G401.6 (cell line): ENCODE data around the gene SPTBN5.

Experiments
- FAIRE-seq: peaks from 2 replicates; lab custom pipeline; 2012; peaks lifted over from hg19 to GRCh38; lab: Jason Lieb, UNC

Gene SPTBN5

DNA sequence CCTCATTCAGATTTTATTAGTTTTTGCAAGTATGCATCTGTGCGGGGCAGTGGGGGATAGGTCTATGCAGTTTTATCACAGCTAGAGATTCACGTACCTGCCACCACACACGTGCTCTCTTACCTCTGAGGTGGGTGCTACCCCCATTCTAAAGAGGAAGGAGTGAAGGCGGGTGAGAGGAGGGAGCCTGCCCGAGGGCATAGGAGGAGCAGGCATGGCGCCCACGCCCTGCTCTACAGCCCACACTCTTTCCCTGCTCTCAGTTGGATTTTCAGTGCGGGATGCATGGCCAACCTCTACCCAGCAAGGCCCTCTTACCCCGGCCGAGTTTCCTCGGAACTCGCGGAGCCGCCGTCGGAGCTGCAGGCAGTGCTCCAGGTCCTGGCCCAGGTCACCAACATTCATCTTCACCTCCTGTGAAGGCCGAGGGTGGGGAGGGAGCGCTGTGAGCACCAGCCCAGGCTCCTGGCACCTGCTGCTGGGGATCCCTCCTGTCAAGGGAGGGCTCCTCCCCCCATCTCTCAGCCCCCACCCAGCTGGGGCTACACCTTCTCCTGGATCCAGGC is 28.3 kb downstream of the SPTBN5 start:
- no peak for FAIRE-seq

DNA sequence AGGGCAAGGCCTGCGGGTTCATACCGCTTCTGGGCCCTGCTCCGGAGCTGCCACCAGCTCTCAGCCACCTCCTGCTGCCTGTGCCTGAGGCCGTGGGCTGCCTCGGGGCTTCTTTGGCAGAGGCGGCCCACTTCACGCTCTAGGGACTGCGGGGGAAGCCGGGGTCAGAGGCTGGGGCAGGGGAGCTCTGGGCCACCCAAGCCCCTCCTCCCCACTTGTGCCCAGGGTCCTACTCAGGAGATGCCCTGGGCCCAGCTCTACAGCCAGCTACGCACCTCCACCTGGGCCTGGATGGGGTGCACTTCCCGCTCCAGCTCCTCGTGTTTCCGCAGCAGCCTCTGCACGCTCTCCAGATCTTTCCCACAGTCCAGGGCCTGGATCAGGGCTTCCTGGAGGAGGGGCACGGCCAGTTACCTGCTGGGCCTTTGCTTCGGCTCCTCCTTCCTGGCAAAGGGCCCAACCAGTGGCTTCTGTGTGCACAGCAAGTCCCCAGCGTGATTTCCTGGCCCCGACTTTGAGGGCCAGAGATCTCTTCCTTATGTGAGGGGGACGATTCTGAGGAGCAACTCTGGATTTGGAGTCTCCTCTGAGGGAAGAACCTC is 31.2 kb downstream of the SPTBN5 start:
- no peak for FAIRE-seq

DNA sequence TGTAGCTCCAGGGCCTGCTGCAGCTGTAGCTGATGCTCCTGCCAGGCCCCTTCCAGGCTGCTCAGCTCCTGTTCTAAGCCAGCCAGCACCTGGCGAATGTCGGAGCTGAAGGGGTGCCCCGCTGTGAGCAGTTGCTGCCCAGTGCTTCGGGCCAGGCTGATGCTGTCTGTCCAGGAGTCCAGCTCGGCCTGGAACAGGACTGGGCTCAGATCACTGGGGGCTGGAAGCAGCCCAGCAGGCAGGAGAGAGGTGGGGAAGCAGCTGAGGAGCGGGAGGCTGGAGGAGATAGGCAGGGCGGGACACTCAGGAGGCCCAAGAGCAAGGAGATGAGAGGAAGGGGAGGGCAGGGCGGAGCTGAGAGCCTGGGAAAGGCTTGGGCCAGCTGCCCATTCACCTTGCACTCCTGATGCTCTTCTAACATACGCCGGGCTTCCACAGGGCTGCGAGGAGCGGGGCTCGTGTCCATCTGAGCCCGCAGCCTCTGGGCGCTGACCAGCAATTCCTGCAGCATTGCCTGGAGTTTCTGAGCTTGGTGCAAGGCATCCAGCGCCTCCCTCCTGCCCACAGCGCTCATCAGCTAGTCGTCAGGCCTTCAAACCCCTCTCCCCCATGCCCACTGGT is 32.0 kb downstream of the SPTBN5 start:
- no peak for FAIRE-seq

DNA sequence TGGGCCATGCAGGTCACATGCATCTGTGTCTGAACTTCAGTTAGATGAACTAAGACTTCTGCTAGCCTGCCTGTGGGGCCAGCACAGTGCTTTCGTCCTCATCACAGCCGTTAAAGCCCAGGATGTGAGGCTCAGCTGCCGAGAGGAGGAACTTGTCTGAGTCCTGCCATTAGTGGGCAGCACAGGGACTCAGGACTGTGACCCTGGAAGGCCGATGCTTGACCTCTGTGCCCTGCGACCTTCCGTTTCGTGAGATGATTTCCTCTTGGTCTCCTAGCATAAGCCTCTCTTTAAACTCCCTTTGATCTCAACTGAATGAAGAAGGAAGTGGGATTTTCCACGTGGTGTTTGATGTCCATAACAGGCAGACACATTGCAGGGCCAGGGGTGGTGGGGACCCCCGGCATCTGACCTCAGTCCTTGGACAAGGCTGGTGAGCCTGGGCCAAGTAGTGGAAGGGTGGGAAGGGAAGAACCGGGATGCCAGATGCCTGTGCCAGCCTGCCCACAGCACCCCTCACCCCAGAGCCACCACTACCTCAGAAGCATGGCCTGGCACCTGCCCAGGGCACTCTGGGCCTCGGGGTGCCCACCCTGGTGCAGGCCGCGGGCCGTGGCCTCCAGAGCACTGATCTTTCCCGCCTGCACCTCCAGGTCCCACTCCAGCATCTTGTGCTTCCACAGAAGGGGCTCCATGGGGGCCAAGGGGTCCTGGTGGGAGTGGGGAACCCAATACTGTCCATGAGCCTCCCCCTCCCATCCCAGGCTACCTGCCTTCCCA is 33.6 kb downstream of the SPTBN5 start:
- FAIRE-seq: no peak

DNA sequence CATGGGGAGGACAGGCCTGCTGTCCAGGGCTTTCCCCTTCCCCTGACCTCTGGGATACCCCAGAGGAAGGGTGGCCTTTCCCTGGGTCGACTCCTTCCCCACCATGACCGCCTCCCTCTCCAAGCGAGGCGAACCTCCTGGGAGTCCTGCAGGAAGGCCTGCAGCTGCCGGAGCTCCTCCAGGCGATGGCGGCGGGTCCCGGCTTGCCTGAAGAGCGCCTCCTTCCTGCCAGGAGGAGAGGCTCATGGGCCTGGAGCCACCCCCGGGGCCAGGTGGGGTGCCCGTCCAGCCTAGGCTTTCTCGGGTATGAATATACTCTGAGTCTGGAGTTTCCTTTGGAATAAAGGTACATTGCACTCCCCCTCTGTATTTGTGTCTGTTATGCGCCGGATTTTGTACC is 35.1 kb downstream of the SPTBN5 start:
- no peak for FAIRE-seq

DNA sequence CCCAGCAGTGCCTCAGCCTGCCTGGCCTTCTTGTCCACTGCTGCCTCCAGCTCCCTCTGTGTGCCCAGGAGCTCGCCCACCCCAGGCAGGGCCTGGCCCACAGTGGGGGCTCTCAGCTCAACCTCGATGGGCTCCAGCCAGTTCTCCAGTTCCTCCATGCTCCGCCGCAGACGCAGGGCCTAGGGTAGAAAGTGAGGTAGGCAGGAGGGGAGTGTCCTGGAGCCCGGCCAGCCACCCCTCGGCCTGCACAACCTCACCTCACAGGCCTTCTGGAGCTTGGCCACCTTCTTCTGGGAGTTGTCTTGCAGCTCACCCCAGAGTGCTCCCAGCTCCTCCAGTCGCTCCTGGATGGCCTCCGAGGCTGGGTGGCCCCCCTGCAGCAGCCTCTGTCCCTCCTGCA is 36.5 kb downstream of the SPTBN5 start:
- FAIRE-seq: no peak

DNA sequence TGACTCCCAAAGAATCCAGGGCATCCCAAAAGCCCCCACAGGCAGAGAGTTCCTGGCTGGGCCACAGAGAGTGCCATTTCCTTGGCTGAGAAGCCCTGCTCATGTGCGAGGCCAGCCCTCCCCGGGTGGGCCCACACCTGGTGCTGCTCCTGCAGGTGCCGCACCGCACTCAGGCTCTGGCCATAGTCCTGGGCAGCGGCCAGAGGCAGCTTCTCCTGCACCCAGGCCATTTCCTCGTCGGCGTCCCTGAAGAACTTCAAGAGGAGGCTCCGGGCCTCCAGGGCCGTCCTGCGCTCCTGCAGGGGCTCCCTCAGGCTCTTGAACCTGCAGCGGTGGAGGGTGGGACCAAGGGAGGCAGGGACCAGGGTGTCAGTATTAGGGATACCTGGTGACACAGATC is 37.1 kb downstream of the SPTBN5 start:
- FAIRE-seq: no peak

DNA sequence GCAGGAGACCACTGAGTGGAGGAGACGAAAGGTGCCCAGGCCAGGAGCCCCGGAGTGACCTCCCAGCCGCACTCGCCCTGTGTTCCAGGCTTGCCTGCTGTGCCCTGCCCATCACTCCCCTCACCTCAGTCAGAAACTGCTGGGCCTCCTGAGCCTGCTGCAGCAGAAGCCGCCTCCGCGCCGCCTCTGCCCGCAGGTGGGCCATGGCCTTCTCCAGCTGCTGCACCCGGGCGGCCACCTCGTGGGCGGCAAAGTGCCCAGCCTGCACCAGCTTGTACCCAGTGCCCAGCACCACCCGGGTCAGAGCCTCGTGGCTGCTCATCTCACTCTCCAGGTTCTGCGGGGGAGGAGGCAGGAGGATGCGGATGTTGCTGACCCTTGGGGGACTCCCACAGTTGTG is 37.6 kb downstream of the SPTBN5 start:
- no peak for FAIRE-seq

DNA sequence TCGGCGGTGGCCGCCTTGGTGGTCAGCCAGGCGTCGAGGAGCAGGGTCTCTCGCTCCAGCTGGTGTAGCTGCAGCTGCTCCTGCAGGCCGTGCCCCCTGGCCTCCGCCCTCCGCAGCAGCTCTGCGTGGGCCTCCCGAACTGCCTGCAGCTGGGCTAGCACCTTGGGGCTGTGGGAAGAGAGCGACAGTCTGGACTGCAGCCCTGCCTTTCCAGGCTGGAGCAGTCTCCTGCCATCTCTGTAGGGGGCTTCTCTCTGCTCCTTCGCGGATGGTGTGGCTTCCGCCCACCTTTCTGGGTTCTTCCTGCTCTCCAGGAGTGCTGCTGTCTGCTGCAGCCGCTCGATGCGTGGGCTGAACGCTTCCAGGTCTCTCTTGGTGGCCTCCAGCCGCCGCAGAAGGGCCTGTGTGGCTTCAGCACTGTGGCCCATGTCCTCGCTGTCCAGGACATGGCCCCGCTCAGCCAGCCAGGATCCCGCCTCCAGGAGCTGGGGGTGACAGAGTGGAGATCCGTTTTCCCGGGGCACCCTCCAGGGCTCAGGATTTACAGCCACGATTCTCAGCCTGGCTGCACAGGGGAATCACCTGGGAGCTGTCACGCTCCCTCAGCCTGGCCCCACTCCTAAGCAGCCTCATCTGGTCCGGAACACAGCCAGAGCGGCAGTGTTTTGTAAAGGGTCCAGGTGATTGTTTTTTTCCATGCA is 38.4 kb downstream of the SPTBN5 start:
- no peak for FAIRE-seq

DNA sequence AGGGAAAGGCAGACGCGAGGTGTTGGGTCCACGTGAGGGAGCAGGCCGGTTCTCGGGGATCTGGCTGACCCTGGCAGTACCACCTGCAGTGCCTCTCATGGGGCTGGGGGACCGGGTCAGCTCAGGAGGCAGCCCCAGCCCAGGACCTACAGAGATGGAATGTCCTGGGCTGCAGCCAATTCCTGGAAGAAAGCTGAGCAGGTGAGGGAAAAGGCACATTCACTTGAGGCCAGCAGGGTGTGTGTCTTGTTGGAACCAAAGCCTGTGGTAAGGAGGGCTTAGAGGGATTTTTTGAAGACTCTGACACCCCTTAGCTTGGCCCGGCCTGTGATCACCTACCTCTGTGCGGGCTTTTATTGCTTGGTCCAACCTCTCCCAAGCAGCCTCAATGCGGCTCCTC is 39.4 kb downstream of the SPTBN5 start:
- FAIRE-seq: no peak

DNA sequence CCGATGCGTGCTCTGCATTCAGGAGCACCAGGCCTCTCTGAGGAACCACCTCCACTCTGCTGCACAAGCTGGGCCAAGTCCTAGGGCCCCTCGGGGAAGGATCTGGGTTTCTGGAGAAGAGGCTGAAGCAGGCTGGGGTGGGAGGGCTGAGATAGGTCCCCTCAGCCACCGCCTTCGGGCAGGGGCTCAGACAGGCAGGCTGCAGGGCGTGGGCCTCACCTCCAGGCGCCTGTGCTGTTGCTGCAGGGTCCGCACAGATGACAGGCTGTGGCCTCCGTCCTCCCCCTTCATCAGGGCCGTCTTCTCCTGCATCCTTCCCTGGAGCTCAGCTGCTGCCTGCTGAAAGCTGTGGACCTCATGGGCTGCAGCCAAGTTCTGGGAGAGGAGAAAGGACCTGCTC is 40.0 kb downstream of the SPTBN5 start:
- no peak for FAIRE-seq

DNA sequence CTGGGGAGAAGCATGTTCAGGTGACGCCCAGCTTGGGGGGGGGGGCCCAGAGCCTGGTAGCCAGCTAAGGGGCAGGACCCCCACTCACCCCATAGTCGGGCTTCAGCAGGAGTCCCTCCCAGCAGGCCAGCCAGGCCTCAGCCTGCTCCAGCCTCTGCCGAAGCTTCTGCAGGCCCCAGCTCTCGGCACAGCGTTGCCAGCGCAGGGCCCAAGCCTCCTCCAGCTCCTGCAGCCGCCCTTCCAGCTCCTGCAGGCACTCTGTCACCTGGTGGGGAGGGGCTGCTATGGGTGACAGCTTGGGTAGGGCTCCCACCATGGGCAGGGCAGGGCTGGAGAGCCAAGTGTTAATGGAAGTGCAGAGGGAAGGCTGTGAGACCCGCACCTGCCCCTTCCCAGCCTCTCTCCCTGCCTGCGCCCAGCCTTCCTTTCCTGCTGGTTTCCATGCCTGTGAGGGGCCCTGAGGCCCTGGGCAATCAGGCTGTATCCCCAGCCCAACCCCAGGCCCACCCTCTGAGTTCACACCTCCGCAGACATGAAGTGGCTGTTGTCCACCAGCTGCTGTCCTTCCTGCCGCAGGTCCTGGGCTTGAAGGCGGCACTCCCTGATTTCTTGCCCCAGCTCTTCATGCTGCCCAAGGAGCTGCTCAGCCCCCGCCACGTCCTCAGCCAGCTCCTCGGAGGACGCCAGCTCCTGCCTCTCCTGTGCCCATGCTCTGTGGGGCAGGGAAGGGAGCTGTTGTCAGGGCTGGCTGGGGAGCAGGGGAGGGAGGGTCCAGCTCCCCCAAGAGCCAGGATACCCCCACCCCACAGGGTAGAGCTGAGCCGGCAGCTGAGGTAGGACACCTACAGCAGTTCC is 40.9 kb downstream of the SPTBN5 start:
- no peak for FAIRE-seq

DNA sequence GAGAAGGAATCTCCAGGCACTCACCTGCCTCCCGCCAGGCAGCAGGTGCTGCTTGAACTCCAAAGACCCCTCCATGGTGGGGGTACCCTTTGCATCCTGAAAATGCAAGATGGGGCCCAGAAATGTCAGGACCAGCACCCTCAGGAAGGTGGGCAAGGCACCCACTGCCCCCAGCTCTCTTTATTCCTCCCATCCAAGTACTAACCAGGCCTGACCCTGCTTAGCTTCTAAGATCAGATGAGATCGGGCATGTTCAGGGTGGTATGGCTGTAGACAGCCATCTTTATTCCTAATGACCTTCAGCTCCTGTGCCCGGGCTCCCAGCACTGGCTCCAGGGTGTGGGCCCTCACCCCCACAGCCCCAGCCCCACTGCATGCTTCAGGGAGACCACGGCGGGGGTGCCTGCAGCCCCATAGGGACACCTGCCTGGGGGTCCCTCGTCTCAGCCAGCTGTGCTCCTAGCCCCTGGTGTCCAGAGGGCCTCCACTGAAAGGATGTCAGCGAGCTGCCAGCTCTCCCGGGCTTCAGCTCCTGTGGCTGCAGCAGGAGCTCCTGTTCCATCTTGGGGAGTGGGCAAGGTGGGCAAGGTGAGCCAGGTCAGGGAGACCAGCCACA is 42.0 kb downstream of the SPTBN5 start:
- FAIRE-seq: no peak

DNA sequence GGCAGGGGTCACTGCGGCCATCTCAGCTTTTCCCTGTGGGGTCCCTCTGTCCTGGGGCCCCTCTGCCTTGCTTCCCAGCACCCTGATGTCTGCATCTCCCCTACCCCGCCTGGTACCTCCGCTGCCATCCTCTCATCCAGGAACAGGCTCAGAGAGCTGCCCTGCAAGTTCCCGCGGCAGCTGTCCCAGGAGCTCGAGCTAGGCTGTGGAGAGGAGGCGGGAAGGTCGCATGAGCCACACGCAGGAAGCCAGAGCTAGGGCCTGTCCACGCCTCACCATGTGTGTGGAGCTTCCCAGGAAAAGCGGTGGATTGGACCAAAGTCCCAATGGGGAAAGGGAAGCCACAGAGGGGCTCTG is 42.7 kb downstream of the SPTBN5 start:
- no peak for FAIRE-seq

DNA sequence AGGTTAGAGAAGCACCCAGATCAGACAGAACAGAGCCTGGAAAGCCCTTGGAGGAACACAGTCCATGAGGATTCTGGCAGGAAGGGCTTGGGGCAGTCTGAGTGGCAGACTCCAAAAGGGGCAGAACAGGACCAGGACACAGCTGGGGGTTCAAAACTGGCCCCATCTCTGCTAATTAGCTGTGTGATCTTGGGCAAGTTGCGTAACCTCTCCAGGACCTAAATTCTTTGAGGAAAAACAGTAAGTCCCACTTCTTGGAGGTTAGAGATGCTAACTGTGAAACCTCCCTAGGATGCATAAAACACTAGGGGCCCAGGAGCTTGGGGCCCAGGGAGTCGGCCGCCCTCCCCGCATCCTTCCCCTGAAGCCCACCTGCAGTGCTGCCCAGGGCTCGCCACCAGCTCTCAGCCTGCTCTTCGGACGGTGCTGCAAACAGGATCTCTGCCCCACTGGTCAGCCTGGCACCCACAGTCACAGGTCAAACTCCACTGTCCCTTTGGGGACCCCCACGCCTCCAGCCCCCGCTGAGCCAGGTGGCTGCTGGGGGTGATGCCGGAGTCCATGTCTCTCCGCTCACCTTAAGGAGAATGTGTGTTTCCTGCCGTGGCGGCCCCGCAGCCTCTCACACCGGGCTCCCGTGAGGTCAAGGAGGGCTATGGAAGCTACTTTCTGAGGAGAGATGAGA is 43.2 kb downstream of the SPTBN5 start:
- no peak for FAIRE-seq

DNA sequence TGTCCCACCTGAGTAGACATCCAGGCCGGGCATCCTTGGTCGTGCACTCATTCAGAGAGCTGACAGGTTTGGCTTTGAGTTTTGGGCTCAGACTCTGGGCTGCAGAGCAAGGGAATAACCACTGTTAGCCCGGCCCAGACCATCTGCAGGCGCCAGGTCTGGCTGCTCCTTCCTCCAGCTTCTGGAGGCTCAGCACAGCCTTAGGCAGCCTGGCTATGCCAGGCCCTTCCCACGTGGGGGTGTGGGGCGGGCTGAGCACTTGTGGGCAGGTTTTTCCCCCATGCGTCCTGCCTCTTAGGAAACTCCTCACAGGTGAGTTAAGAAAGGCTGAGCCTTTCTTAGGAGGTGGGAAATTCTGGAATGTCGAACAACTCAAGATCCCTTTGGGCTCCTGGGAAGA is 44.0 kb downstream of the SPTBN5 start:
- FAIRE-seq: no peak

DNA sequence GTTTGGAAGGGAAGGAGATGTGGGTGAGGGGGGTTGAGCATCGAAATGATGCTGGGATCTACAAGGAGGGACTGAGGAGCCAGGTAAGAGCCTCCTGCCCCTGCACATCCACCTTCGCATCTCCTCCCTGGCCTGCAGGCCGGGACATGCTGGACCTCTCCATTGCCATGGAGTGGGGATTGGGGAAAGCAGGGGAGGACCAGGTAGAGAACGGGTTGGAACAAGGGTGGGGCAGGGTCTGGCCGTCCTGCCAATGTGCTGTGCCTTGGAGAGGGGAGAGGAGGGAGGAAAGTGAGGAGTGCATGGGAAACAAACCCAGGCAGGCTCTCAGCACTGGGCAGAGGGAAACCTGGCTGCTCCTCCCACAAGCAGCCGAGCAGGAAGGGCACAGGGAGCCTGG is 44.6 kb downstream of the SPTBN5 start:
- FAIRE-seq: no peak

DNA sequence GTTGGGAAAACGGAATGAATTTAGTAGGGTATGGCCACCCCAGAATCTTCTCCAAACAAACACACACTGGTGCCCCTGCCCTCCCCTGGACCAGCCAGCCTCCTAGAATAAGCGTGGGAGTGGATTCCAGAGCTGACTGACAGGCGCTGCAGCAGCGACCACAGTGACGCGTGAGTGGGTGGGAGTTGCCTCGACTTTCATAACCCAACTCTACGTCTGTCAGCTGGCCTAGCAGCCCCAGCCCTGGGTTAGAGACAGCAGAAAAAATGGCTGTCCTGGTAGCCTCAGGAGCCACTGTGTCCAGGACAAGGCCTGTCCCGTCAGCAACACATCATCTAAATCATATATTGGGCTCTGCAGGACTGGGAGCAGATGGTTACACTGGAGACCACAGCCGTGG is 45.2 kb downstream of the SPTBN5 start:
- FAIRE-seq: no peak

DNA sequence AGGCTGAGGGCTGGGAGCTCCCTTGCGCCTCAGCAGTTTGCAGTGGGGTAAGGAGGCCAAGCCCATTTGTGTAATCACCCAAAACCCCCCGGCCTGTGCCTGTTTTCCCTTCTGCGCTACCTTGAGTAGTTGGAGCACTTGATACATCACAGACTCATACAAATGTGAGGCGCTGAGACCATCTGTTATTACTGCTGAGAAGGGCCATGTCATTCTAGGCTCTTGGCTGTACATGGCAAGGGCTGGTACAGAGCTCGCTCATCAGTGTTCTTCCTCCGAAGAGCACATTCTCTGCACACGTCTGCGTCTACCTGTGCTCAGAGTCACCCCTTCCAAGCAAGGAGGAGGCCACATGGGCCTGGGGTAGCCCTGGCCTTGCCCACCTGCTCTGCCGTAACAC is 45.9 kb downstream of the SPTBN5 start:
- FAIRE-seq: no peak

DNA sequence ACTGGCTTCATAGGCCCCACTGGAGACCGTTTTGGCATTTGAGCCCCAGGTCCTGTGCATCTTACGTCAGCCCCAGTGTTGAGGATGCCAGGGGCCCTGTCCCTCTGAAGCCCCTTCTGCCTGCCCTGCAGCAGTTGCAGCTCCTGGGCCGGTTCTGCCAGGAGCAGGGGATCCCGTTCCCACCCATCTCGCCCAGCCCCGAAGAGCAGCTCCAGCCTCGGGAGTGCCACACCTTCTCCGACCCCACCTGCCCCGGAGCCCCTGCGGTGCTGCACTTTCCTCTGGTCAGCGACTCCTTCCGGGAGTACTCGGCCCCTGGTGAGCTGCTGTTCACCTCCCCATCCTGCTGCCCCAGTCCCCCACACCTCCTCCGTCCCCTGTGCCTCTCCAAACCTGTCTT is 46.6 kb downstream of the SPTBN5 start:
- no peak for FAIRE-seq

DNA sequence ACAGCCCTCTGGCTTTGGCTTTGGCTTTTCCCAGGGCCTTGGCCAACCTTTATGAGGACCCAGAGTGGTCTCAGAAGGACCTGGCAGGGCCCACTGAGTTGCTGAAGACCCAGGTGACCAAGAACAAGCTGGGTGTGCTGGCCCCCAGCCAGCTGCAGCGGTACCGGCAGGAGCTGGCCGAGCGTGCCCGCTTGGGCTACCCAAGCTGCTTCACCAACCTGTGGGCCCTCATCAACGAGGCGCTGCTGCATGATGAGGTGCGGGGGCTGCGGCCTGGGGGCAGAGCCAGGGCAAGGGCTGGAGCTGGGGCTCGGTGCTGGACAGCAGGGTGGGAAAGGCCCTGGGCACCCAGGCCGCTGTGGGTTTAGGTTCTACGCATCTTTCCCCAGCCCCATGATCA is 49.0 kb downstream of the SPTBN5 start:
- no peak for FAIRE-seq
